A549 (cell line): Measurements from ENCODE around the gene ZNF280B.

Experiments
- CBX8 ChIP-seq: fragments of 200-600 bp; sonication (generic); IDR thresholded peaks from 2 replicates; pipeline ENCODE4 v1.6.1; 2016
- CTCF ChIP-seq: fragments of >200 bp; sonication (Bioruptor Twin); formaldehyde crosslinking; IDR thresholded peaks from 3 replicates; pipeline ENCODE4 v1.5.1; 2016
- E2F6 ChIP-seq: IDR thresholded peaks from 2 replicates; pipeline ENCODE4 v1.6.1; 2012; ENCODE audit warnings: low read depth, borderline replicate concordance
- ELK1 ChIP-seq: fragments of 150-350 bp; IDR thresholded peaks from 2 replicates; pipeline ENCODE4 v1.6.1; 2014; ENCODE audit warnings: low read depth, mild to moderate bottlenecking, low read length
- ESRRA ChIP-seq: fragments of 150-350 bp; IDR thresholded peaks from 2 replicates; pipeline ENCODE4 v1.6.1; 2014; ENCODE audit warnings: mild to moderate bottlenecking, low read length, borderline replicate concordance
- HDAC2 ChIP-seq: fragments of 200-600 bp; sonication (generic); IDR thresholded peaks from 2 replicates; pipeline ENCODE4 v1.6.1; 2016
- MAFK ChIP-seq: fragments of 450-650 bp; IDR thresholded peaks from 2 replicates; pipeline ENCODE4 v1.6.1; 2014; ENCODE audit not compliant: partially characterized antibody
- MYC ChIP-seq: IDR thresholded peaks from 2 replicates; pipeline ENCODE4 v1.6.1; 2012; ENCODE audit warnings: mild to moderate bottlenecking, inconsistent platforms, low read length, improper control_type of control experiment, borderline replicate concordance
- PHF8 ChIP-seq: fragments of 200-600 bp; sonication (generic); IDR thresholded peaks from 2 replicates; pipeline ENCODE4 v1.6.1; 2016; ENCODE audit warnings: low read depth, mild to moderate bottlenecking, antibody characterized with exemption, moderate library complexity, borderline replicate concordance
- POLR2A ChIP-seq: IDR thresholded peaks from 2 replicates; pipeline ENCODE4 v1.6.1; 2012; ENCODE audit warnings: mild to moderate bottlenecking, low read length
- REST ChIP-seq: fragments of 200-600 bp; sonication (generic); IDR thresholded peaks from 2 replicates; pipeline ENCODE4 v1.6.1; 2016; ENCODE audit warnings: antibody characterized with exemption, mild to moderate bottlenecking, moderate library complexity
- SMC3 ChIP-seq: fragments of >200 bp; sonication (Bioruptor Twin); formaldehyde crosslinking; IDR thresholded peaks from 3 replicates; pipeline ENCODE4 v1.6.1; 2018; ENCODE audit warnings: inconsistent platforms
- USF2 ChIP-seq: fragments of 450-650 bp; IDR thresholded peaks from 2 replicates; pipeline ENCODE4 v1.6.1; 2014; ENCODE audit warnings: antibody characterized with exemption

GRCh38 chr22:22478470-22478869 lies 30.1 kb downstream of the ZNF280B start:
- TF ChIP-seq MYC (no peak), USF2 (no peak), SMC3 (no peak), ESRRA (no peak), CBX8 (no peak), POLR2A (no peak), ELK1 (no peak), CTCF (no peak), HDAC2 (no peak), PHF8 (no peak), REST (no peak), E2F6 (no peak), MAFK (no peak)
